H9 (cell line): ENCODE results near the gene LRRC28. TPM values are rescaled to one million over a fixed set of nuclear protein-coding genes. Genes with fewer than 3 reads are reported as not detected.

Source experiments
- DNase-seq: peaks from one replicate; pipeline ENCODE4 v3.0.0-alpha.2; 2017
- H2AFZ ChIP-seq: one replicate; pipeline ENCODE4 v1.6.1; 2013; ENCODE audit warnings: mild to moderate bottlenecking, low read length, control low read depth, moderate library complexity
- H2AK5ac ChIP-seq: 2 replicates; pipeline ENCODE4 v1.6.1; 2013; ENCODE audit warnings: low read length, control low read depth, mixed read lengths; ENCODE audit not compliant: insufficient read length
- H2BK120ac ChIP-seq: one replicate; pipeline ENCODE4 v1.6.1; 2013; ENCODE audit warnings: low read depth, mild to moderate bottlenecking, low read length, control low read depth, inconsistent platforms; ENCODE audit not compliant: poor library complexity, severe bottlenecking
- H2BK12ac ChIP-seq: 2 replicates; pipeline ENCODE4 v1.6.1; 2013; ENCODE audit warnings: low read length, control low read depth, mixed read lengths, low read depth; ENCODE audit not compliant: insufficient read length
- H2BK15ac ChIP-seq: 2 replicates; pipeline ENCODE4 v1.6.1; 2013; ENCODE audit warnings: low read depth, low read length, control low read depth
- H2BK20ac ChIP-seq: one replicate; pipeline ENCODE4 v1.6.1; 2013; ENCODE audit warnings: low read depth, mild to moderate bottlenecking, low read length, control low read depth, inconsistent platforms; ENCODE audit not compliant: poor library complexity, severe bottlenecking
- H2BK5ac ChIP-seq: 2 replicates; pipeline ENCODE4 v1.6.1; 2013; ENCODE audit warnings: low read length, control low read depth, mixed read lengths; ENCODE audit not compliant: insufficient read length
- H3K14ac ChIP-seq: 2 replicates; pipeline ENCODE4 v1.6.1; 2013; ENCODE audit warnings: low read length, control low read depth; ENCODE audit not compliant: insufficient read depth
- H3K18ac ChIP-seq: 2 replicates; pipeline ENCODE4 v1.6.1; 2013; ENCODE audit warnings: low read depth, mild to moderate bottlenecking, mixed read lengths, low read length, control low read depth; ENCODE audit not compliant: insufficient read length
- H3K23ac ChIP-seq: 2 replicates; pipeline ENCODE4 v1.6.1; 2013; ENCODE audit warnings: low read length, control low read depth, mixed read lengths, low read depth; ENCODE audit not compliant: insufficient read length
- H3K23me2 ChIP-seq: 2 replicates; pipeline ENCODE4 v1.6.1; 2013; ENCODE audit warnings: low read depth, mild to moderate bottlenecking, mixed read lengths, low read length, control low read depth; ENCODE audit not compliant: insufficient read length, poor library complexity, severe bottlenecking
- H3K27ac ChIP-seq: 2 replicates; pipeline ENCODE4 v1.5.1; 2013; ENCODE audit warnings: low read length, control low read depth, mixed read lengths, low read depth; ENCODE audit not compliant: insufficient read length
- H3K27me3 ChIP-seq: 2 replicates; pipeline ENCODE4 v1.6.1; 2013; ENCODE audit warnings: low read length, control low read depth, inconsistent platforms; ENCODE audit not compliant: insufficient read depth
- H3K4ac ChIP-seq: 2 replicates; pipeline ENCODE4 v1.6.1; 2013; ENCODE audit warnings: low read depth, mild to moderate bottlenecking, control low read depth, inconsistent platforms, low read length, moderate library complexity
- H3K4me1 ChIP-seq: 2 replicates; pipeline ENCODE4 v1.6.1; 2013; ENCODE audit warnings: low read length, control low read depth, inconsistent platforms; ENCODE audit not compliant: insufficient read depth
- H3K4me2 ChIP-seq: 2 replicates; pipeline ENCODE4 v1.6.1; 2013; ENCODE audit warnings: low read length, control low read depth, mixed read lengths; ENCODE audit not compliant: insufficient read length, insufficient read depth
- H3K56ac ChIP-seq: 2 replicates; pipeline ENCODE4 v1.6.1; 2013; ENCODE audit warnings: low read depth, mild to moderate bottlenecking, mixed read lengths, low read length, control low read depth; ENCODE audit not compliant: insufficient read length
- H3K79me1 ChIP-seq: 2 replicates; pipeline ENCODE4 v1.6.1; 2013; ENCODE audit warnings: low read depth, mild to moderate bottlenecking, moderate library complexity, low read length, control low read depth, inconsistent platforms; ENCODE audit not compliant: insufficient read depth, poor library complexity, severe bottlenecking
- H3K79me2 ChIP-seq: 2 replicates; pipeline ENCODE4 v1.6.1; 2013; ENCODE audit warnings: low read length, control low read depth, inconsistent platforms; ENCODE audit not compliant: insufficient read depth
- H3K9ac ChIP-seq: 2 replicates; pipeline ENCODE4 v1.6.1; 2013; ENCODE audit warnings: low read length, control low read depth, mixed read lengths; ENCODE audit not compliant: insufficient read length; ENCODE audit errors: extremely low read depth
- H3K9me3 ChIP-seq: one replicate; pipeline ENCODE4 v1.6.1; 2013; ENCODE audit warnings: low read depth, low read length, inconsistent platforms; ENCODE audit not compliant: control insufficient read depth
- H3T11ph ChIP-seq: one replicate; pipeline ENCODE4 v1.6.1; 2013; ENCODE audit warnings: mild to moderate bottlenecking, low read length, control low read depth, inconsistent platforms
- H4K20me1 ChIP-seq: one replicate; pipeline ENCODE4 v1.6.1; 2013; ENCODE audit not compliant: control insufficient read depth, insufficient read length, insufficient read depth
- H4K5ac ChIP-seq: 2 replicates; pipeline ENCODE4 v1.6.1; 2013; ENCODE audit warnings: low read depth, mild to moderate bottlenecking, mixed read lengths, low read length, control low read depth; ENCODE audit not compliant: insufficient read length
- H4K8ac ChIP-seq: replicated peaks from 2 replicates; pipeline ENCODE4 v1.6.1; 2013; ENCODE audit warnings: low read length, control low read depth, mixed read lengths, low read depth; ENCODE audit not compliant: insufficient read length
- H4K91ac ChIP-seq: 2 replicates; pipeline ENCODE4 v1.6.1; 2013; ENCODE audit warnings: low read depth, mild to moderate bottlenecking, moderate library complexity, mixed read lengths, low read length, control low read depth; ENCODE audit not compliant: insufficient read length
- H3K27ac Mint-ChIP-seq, 3 experiments: 2 replicates in 2 of 3; 3 replicates in 1 of 3; pipeline ENCODE4 v1.8.0; 2020 to 2021; ENCODE audit warnings: mixed read lengths in 3 of 3, mild to moderate bottlenecking in 1 of 3, moderate library complexity in 1 of 3
- H3K27me3 Mint-ChIP-seq: 2 replicates; pipeline ENCODE4 v1.8.0; 2021; ENCODE audit warnings: low read depth, mild to moderate bottlenecking, moderate library complexity, mixed read lengths
- H3K36me3 Mint-ChIP-seq, 3 experiments: 2 replicates in 2 of 3; 3 replicates in 1 of 3; pipeline ENCODE4 v1.8.0; 2020 to 2021; ENCODE audit warnings: low read depth in 3 of 3, mixed read lengths in 3 of 3; ENCODE audit not compliant: insufficient read depth in 1 of 3
- H3K4me1 Mint-ChIP-seq, 2 experiments: 2 replicates each; pipeline ENCODE4 v1.8.0; 2020; ENCODE audit warnings: mixed read lengths in 2 of 2
- H3K4me3 Mint-ChIP-seq, 2 experiments: 2 replicates in 1 of 2; 3 replicates in 1 of 2; pipeline ENCODE4 v1.8.0; 2020 to 2021; ENCODE audit warnings: mild to moderate bottlenecking in 2 of 2, mixed read lengths in 2 of 2, moderate library complexity in 1 of 2
- H3K9me3 Mint-ChIP-seq, 2 experiments: 2 replicates in 1 of 2; 3 replicates in 1 of 2; pipeline ENCODE4 v1.8.0; 2020; ENCODE audit warnings: mild to moderate bottlenecking in 2 of 2, mixed read lengths in 2 of 2, moderate library complexity in 1 of 2
- WGBS: extraction: QIAGEN DNeasy Blood & Tissue Kit; methylation state at CpG from one replicate; pipeline ENCODE4 v1.1.7; 2013; ENCODE audit warnings: missing lambda C conversion rate, low lambda C conversion rate, mixed read lengths; ENCODE audit not compliant: insufficient read length; ENCODE audit errors: extremely low coverage; 5-methylcytosine and 5-hydroxymethylcytosine counted together
- total RNA-seq: library from RNA; stranded (reverse); gene quantifications from 2 replicates; pipeline ENCODE4 v1.2.1, GENCODE V29; 2021
- TF ChIP-seq, protein P1 (sequence below): fragments of 200-600 bp; sonication (generic); conservative IDR thresholded peaks from 3 replicates; pipeline ENCODE4 v1.8.0; 2021; ENCODE audit warnings: antibody characterized with exemption, mild to moderate bottlenecking

Gene LRRC28
- total RNA-seq, 1 experiment from 2014 or later = 17.6 TPM

DNA sequence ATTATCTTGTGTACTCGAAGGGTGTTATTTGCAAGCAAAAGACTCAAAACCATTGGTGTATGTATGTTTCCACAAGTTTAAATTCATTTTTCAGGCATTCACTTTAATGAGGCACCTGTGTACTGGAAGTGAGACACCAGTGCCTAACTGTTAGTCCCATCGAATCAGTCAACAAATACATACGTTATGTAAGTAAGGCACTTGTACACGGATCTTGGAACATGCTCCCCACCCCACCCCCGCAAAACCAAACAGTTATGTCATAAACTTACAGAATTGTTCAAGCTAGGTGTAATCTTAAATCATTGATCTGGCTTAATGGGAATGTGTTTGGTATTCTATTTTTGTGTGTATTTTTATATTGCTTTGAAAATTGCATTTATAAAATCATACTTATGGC is 17.1 kb downstream of the LRRC28 start:
- H3T11ph ChIP-seq = no peak overlapping the region
- Mint-ChIP-seq H3K4me1 (peaks cover 3 to 10% of the 10 kb centered on the region in 2 experiments; a peak in 2 of 4 replicates), H3K4me3 (no peak overlapping the region), H3K27me3 (no peaks in the 10 kb centered on the region; the same call in 1 of the 2 replicates), H3K27ac (no peak overlapping the region; a peak in 1 of 7 replicates), H3K36me3 (no peaks in the 10 kb centered on the region), H3K9me3 (no peaks in the 10 kb centered on the region)
- no peak overlapping the region for H2BK15ac ChIP-seq
- no peak overlapping the region for H3K9ac ChIP-seq
- no peak overlapping the region for H3K18ac ChIP-seq
- no peak overlapping the region for H2AFZ ChIP-seq
- no peaks in the 10 kb centered on the region for H3K79me2 ChIP-seq
- no peak overlapping the region for H4K8ac ChIP-seq
- H2AK5ac ChIP-seq = no peak overlapping the region
- TF ChIP-seq, protein P1, sequence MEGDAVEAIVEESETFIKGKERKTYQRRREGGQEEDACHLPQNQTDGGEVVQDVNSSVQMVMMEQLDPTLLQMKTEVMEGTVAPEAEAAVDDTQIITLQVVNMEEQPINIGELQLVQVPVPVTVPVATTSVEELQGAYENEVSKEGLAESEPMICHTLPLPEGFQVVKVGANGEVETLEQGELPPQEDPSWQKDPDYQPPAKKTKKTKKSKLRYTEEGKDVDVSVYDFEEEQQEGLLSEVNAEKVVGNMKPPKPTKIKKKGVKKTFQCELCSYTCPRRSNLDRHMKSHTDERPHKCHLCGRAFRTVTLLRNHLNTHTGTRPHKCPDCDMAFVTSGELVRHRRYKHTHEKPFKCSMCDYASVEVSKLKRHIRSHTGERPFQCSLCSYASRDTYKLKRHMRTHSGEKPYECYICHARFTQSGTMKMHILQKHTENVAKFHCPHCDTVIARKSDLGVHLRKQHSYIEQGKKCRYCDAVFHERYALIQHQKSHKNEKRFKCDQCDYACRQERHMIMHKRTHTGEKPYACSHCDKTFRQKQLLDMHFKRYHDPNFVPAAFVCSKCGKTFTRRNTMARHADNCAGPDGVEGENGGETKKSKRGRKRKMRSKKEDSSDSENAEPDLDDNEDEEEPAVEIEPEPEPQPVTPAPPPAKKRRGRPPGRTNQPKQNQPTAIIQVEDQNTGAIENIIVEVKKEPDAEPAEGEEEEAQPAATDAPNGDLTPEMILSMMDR = no peak
- H3K27me3 ChIP-seq = no peaks in the 10 kb centered on the region
- no peak overlapping the region for H2BK5ac ChIP-seq
- H3K56ac ChIP-seq = no peak overlapping the region
- no peak overlapping the region for H3K23ac ChIP-seq
- H2BK12ac ChIP-seq = no peak overlapping the region
- H3K4me2 ChIP-seq = no peak overlapping the region
- no peak for DNase-seq
- H3K27ac ChIP-seq = no peak overlapping the region
- no peak overlapping the region for H4K91ac ChIP-seq
- no peaks in the 10 kb centered on the region for H3K9me3 ChIP-seq
- peaks cover 5% of the 10 kb centered on the region; the same call in 1 of the 2 replicates for H3K4me1 ChIP-seq
- H3K23me2 ChIP-seq = no peaks in the 10 kb centered on the region
- no peak overlapping the region for H2BK120ac ChIP-seq
- no peak overlapping the region for H3K4ac ChIP-seq
- H4K5ac ChIP-seq = no peak overlapping the region
- no peaks in the 10 kb centered on the region for H3K79me1 ChIP-seq
- H4K20me1 ChIP-seq = no peaks in the 10 kb centered on the region
- no peak overlapping the region for H2BK20ac ChIP-seq
- no peak overlapping the region for H3K14ac ChIP-seq
- no CpG with 5 or more reads among the region's 5 CpGs for WGBS
